Pulmonary artery endothelial cell (primary cell): ENCODE results near the gene IL21R. TPM values are rescaled to one million over a fixed set of nuclear protein-coding genes. Genes with fewer than 3 reads are reported as not detected.
"Not testable (repeated sequence)": the region's sequence is repeated elsewhere in the genome, so short reads cannot be mapped to it uniquely, and the experiment has no call there.

ENCODE experiments used
- DNase-seq: peaks from one replicate; pipeline ENCODE4 v3.0.0-alpha.2; 2011; ENCODE audit warnings: low read depth, low spot score
- total RNA-seq: library from RNA; depleted of rRNA; stranded (reverse); fragments of >200 nt; gene quantifications from 2 replicates; pipeline ENCODE4 v1.2.3, GENCODE V29; 2014

IL21R gene
- total RNA-seq, 1 donor from 2014 or later, result 0.07 TPM

GRCh38 chr16:27441998-27442397, 40.0 kb downstream of the IL21R start:
- no peak for DNase-seq

DNA sequence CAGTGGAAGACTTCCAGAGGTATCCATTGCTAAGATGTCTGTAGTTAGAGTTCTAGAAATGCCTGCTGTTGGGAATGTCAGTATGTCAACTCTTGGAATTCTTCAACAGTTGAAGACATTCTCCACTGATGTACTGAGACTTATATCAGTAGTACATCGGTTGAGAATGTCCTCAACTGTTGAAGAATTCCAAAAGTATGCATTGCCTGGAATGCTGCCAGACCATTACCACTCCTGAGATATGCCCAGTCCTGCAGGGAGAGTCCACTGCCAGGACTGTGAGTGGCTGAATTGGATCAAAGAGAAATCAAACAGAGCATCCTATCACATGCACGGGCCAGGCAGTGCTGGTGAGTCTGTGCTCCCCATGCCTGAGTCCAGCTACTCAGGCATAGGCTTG, 42.0 kb downstream of the IL21R start:
- no peak for DNase-seq

DNA sequence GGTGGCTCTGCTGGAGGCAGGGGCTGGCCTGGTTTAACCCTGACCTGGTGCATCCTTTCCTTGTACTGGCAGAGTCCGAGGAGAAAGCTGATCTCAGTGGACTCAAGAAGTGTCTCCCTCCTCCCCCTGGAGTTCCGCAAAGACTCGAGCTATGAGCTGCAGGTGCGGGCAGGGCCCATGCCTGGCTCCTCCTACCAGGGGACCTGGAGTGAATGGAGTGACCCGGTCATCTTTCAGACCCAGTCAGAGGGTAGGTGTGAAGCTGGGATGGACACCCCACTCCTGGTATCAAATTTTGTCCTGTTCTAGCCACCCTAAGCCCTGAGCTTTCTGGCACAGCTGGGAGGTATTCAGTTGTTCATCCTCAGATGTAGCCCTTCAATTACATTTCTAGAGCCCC, 42.5 kb downstream of the IL21R start:
- DNase-seq, result no peak

DNA sequence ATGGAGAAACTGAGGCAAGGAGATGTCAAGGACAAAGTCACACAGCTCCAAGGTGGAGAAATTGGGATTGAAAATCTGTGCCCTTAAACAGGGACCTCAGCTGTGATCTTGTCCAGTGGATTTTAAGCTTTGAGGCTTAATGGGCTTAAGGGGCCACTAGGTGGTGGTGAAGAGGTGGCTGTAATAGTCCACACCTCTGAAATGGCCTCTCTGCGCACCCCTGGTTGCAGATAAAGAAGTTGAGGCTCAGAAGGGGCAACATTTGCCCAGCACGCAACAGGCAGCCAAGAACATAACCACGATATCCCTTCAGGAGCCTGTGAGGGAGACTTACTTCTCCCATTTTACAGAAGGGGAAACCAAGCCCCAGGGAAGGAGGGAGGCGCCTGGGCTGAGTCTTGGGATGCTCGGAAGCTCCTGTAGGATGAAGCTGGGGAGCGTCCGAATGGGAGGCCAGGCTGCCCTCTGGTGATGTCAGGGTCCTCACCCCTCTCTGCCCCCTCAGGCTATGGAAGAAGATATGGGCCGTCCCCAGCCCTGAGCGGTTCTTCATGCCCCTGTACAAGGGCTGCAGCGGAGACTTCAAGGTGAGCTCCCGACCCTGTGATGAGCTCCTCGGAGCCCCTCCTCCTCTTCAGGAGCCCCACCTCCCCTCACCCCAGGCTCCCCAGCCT, 43.7 kb downstream of the IL21R start:
- DNase-seq, result no peak

DNA sequence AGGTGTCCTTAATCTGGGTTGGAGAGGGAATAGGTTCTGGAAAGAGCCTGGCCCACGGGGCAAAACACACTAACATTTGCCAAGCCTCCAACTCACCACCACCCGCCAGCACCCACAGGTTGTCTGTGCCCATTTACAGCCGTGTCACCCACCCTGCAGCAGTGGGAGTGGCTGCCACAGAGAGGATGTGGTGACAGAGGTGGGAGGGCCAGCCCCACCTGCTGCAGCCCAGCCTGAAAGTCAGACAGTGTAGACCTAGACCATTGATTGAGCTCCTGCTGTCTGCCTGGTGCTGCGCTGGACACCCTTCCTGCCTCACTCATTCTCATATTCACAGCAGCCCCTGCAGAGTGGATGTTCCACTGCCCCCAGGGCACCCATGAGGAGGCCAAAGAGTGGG, 44.7 kb downstream of the IL21R start:
- DNase-seq, result no peak

DNA sequence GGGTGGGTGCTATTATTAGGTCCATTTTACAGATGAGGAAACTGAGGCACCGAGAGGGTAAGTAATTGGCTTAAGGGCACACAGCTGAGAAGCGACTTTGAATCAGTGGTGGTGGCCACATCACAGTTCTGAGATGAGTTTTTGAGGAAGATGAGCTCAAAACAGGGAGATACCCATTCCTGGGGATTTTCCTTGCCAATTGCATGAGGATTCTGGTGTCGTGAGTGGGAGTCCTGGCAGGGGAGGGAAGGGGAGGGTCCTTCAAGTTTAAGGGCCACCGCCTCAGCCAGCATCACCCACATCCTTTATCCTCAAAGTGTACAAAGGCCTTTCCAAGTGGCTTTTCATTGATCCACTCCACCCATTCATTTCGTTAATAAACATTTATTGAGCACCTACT, 45.3 kb downstream of the IL21R start:
- DNase-seq, result no peak

GRCh38 chr16:27448532-27449433, 46.8 kb downstream of the IL21R start:
- no peak for DNase-seq

- no peak for DNase-seq
Observed at GRCh38 chr16:27449434-27450195, 47.6 kb downstream of the IL21R start.

DNA sequence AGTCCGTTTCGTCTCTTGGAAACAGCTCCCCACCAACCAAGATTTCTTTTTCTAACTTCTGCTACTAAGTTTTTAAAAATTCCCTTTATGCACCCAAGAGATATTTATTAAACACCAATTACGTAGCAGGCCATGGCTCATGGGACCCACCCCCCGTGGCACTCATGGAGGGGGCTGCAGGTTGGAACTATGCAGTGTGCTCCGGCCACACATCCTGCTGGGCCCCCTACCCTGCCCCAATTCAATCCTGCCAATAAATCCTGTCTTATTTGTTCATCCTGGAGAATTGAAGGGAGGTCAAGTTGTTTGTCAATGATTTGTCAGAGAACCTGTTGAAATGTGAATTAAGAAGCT, 48.2 kb downstream of the IL21R start:
- no peak for DNase-seq

DNA sequence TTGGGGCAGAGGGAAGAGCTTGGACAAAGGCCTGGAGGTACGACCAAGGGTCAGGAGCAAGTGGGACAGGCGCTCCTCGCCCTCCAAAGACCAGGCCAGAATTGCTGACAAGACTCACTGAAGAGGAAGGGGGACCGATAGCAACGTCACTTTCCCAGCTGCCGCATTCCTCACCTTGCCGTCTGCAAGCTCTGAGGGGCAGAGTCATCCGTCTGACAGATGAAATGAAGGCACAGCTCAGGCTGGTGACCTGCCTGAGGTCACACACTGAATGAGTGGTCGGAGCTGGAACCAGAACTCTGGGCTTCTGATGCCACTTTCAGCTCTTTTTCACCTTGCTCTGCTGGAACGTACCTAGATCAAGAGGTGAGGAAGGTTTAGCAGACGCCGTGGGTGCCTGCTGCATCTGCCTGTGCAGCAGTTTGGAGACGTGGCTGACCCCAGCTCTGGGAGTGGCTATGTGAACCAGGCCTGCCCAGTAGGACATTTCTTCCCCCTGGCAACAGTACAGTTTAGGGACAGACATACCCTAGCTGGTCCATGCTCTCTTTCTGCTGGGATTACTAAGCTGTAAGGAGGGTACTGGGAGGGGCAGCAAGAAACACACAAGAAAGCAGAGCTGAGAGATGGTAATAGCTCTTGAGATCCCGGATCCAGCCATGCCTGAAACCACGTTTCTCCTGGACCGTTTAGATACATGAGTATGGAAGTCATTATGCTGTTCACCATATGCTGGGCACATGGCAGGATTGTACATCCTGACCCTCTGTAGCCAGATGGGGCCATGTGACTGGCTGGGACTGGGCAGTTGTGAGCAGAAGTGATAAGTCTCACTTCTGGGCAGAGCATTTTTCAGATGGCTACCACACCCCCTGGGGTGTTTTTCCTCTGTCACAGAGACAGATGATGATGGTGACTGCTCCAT, 50.9 kb downstream of the IL21R start:
- no peak for DNase-seq

DNA sequence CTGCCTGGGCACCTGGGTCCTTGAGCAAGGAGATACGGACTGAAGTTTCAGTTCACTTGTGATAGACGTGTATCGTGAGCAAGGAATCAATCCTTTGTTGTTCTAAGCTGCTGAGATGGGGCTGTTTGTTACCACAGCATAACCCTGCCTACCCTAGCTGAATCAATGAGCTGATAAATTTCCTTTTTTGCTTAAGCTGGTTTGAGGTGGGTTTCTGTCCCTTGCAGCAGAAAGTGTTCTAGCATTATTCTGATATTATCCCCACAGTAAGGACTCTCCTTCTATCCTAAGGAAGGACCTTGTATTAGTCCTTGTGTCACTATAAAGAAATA, 51.5 kb downstream of the IL21R start:
- DNase-seq, result no peak

GRCh38 chr16:27455700-27456099, 53.7 kb downstream of the IL21R start:
- DNase-seq, result no peak

- not testable (repeated sequence) for DNase-seq
Observed at GRCh38 chr16:27457605-27457900, 55.6 kb downstream of the IL21R start.

GRCh38 chr16:27458258-27458657, 56.3 kb downstream of the IL21R start:
- no peak for DNase-seq

- DNase-seq, result no peak
Observed at GRCh38 chr16:27458987-27459688, 57.2 kb downstream of the IL21R start.

DNA sequence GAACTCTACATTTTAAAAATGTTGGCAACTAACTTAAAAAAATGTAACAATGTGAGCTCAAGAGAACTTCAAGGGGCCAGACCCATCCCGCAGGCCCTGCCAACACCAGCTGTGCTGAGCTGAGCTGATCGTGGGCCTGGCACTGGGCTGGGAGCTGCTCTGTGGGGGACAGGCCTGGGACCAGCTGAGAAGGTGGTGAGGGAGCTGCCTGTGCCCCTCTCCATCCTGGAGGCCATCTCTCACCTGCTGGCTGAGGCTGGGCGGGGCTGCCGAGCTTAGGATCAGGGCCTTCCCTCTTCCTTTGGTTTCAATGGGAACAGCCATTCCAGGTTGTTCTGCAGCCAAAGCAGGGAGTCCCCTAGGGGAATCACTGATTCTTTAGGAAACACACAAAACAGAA, 58.2 kb downstream of the IL21R start:
- DNase-seq, result no peak

DNA sequence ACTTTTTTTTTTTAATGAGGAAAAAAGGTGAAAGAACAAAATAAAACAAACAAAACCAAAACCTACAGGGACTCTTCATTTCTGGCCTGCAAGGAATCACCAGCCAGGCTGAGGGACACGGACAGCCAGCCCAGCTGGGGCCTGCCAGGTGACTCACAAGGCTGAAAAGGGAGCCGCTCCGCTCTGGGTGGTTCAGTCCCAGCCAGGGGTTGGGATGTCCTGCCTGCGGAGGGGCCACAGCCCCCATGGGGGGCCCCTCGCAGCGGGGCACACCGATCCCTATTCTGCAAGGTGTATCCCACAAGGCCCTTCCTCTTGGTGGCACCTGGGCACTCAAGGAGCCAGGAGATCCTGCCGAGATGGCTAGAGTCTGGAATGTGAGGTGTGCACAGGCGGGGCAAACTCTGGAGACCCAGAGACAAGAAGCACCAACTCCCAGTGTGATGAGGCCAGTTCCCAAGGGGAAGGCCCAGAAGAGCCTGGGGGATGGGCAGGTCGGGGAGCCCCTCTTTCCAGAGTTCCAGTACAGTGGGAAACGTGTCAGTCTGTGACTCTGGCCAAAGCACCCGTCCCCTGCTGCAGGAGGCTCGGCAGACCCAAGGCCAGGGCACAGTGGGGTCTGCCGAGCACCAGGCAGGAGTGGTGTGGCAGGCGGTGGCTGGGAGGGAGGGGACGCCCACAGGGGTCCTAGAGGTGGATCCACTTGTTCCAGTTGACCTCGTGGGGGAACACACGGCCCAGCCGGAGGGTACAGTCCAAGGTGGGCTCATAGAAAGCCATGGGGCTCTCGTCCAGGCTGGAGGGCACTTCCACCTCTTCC, 58.9 kb downstream of the IL21R start:
- DNase-seq, result no peak

DNA sequence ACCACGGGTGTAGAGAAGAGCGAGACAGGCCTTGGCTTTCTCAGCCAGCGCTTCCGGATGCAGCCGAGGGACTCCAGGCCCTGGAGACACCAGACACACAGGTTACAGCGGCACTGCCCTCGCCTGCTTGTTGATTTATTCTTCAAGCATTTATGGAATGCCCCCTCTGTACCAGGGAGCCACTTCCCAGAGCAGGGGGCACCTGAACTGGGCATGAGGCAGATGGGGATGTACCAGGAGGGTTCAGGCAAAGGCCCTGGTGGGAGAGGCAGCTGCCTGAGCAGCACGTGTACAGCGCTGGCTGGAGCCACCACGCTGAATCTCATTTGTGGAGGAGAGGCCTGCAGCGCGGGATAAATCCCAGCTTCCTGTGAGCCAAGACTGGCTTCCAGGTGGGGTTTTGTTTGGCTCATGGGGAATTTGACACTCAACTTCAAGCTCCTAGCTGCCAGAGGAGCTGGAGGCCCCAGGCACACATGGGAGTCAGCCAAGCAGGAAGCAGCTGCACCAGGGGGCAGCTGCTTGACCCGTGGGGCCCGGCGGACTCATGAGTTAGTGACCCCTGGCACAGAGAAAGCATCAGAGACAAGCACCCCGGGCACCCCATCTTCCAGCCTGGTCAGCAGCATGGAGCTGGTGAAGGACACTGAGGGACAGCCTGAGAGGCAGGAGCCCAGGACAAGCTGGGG, 59.7 kb downstream of the IL21R start:
- DNase-seq, result peak; percentile 44

- DNase-seq, result no peak
Observed at GRCh38 chr16:27462200-27462845, 60.3 kb downstream of the IL21R start.
